Limb (tissue), 2 donors: ENCODE results near the gene CRYBA2.

ENCODE experiments used
- DNase-seq, 2 donors: peaks; one replicate each; pipeline ENCODE4 v3.0.0-alpha.2; 2016; ENCODE audit errors: extremely low spot score in 2 of 2

The CRYBA2 gene

DNA sequence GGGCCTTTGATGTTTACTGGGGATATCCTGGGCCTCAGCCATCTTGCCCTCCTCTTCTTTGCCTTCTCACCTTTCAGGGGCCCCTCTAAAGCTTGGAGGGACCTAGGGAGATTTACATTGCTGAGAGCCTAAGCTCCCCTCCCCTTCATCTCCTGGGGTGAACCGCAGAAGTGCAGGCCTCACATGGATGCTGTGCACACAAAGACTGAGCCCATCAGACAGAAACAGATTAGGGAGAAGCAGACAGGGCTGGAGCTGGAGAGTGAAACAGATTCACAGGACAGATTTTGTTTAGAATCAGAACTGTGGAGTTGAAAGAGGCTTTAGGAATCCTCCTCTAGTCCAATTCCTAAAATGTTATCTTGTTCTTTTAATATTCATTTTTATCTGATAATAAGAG, 37.2 kb downstream of the CRYBA2 start:
- no peak for DNase-seq

DNA sequence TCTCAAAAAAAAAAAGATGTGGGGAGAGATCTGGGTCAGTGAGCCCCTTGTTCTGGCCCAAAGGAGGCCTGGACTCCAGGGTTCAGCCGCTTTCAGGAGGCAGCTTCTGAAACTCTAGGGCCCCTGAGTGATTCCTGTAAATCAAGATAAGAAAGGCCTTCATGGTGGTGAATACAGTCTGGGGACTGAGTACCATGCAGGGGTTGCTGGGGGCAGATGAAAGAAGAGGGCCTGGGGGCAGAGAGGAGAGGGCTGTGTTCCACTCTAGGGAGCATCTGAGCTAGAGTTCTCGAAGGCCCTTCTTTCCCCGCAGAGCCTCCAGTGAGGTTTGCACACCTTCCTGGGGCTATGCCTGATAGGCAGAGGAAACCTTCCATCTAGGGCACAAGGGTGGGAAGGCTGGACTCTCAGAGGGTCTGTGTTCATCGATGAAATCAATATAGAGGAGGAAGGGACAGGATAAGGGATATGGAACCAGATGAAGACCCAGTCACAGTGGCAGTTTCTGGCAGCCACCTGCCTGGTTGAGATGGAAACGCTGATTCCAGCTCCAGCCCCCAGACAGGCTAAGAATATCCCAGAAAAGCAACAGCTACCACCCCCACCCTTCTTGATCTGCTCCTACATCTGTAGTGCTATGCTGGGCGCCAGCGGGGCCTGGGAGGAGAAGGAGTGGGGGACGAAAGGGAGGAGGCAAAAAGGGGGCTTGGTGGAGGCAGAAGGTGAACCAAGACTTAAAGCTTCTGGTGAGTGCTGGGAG, 38.5 kb downstream of the CRYBA2 start:
- no peak for DNase-seq

DNA sequence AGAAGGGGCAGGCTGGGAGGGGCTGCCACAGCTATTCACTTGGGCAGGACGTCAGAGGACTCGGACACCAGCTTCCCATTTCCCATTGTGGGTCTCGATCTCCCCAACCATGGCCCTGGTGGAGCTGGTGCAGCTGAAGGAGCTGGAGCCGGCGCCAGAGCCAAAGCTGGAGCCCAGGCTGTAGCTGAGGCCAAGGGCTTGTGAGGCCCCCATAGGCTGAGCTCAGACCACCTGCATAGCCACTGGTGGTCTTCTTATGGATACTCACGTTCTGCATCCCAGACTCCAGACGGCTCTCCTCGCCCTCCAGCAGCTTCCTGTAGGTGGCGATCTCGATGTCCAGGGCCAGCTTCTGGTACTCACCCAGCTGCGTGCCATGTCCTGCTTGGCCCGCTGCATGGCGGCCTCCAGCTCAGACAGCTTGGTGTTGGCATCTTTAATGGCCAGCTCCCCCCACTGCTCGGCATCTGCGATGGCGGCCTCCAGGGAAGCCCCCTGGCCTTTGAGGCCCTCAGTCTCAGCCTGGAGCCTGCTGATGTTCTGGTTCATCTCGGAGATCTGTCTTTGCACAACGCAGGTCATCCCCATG, 39.8 kb downstream of the CRYBA2 start:
- no peak for DNase-seq

DNA sequence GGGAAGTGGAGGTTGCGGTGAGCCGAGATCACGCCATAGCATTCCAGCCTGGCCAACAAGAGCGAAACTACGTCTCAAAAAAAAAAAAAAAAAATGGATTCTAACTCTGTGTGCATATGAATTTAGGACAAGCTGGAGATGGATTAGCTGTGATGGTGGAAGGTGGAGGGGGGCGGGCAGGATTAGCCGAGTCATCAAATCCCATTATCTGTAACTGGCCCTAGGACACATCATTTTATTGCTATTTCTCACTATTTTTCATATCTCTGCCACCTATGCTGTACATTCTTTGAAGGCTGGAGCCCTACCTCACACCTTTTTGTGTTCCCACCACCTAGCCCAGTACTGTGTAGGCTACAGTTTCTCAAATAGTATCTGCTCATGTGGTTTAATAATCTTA, 41.1 kb downstream of the CRYBA2 start:
- DNase-seq: no peak

DNA sequence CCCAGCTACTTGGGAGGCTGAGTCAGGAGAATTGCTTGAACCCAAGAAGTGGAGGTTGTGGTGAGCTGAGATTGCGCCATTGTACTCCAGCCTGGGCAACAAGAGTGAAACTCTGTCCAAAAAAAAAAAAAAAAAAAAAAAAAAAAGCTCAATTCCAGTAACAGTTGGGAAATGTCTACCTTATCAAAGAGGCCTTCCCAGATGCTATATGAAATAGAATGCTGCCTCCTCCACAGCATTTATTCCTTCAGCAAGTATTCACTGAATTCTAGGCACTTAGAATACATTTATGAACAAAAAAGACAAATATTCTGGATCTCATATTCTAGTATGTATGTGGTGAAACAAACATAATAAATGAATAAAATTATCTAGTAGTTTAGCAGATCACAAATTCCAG, 46.6 kb downstream of the CRYBA2 start:
- no peak for DNase-seq

DNA sequence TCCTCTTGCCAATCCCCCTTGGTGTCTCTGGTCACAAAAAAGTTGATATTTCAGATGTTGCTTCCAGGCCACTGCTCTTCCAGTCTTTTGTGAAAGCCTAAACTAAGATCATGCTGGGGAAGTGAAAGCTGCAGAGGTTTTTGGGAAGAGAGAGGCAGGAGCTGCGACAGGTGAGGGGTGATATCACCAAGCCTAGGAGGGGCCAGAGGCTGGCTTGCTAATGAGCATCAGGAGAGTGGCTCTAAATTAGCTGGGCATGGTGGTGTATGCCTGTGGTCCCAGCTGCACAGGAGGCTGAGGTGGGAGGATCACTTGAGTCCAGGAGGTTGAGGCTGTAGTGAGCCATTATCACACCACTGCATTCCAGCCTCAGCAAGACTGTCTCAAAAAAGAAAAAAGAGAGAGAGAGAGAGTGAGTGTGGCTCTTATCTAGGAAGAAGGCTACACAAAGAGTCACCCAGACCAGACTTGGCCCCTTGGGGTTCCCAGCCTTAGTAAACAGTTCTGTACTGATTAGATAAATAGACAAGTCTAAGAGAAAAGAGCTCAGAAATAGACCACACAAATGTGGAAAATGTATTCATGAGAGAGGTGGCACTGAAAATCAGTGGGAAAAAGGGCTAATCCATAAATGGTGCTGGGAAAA, 48.3 kb downstream of the CRYBA2 start:
- no peak for DNase-seq
